NOMO-1 treated with DMSO at 0.1 percent for 48 hours (cell line): ENCODE measurements around the gene LINC00305.

Experiments
- DNase-seq: peaks from one replicate; lab custom pipeline; 2025; ENCODE audit not compliant: unreplicated experiment; lab: John Stamatoyannopoulos, UW

LINC00305 gene

DNA sequence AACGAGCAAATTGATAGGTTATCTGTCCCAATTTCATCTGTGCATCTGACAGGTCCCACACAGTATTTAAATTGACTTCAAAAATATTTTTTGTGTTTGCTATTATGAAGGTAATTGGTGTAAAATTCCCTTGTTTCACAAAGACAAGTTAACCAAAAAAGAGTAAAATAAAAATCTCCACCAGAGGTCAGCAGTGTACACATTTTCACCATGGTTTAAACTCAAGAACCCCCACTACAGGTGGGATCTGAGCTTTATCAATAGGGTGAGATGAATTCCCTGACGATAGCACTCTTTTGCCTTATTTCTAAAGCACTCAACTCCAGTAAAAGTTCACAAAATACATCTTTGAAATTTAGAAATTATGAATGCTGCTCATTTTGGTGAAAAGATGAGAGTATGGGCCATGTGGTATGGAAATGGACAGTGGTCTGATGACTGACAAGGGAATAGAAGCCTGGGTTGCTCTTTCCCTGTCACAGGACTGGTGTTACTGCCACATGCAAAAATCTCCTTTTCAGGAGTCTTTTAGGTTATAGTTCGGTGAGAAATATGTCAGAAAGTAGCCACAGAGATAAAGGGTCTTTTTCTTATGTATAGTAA lies 111.0 kb downstream of the LINC00305 start:
- no peak for DNase-seq

DNA sequence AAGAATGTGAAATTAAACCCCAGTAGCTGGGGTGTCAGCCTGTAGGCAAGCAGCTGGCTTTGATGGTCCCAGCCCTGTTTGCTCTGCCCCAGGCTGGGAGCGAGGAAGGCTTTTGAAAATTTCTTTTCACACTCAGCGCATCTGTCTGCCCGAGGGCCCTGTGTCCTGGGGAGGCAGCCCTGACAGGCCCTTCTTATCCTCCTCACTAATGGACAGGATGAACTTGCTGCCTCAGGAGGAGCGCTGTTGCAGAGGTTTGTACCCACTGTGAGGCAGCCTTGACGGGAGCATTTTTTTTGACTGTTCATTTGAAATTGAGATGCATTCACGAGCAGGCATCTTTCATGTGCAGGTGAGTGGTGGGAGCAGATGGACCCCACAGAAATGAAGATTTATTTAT lies 116.6 kb downstream of the LINC00305 start:
- no peak for DNase-seq

DNA sequence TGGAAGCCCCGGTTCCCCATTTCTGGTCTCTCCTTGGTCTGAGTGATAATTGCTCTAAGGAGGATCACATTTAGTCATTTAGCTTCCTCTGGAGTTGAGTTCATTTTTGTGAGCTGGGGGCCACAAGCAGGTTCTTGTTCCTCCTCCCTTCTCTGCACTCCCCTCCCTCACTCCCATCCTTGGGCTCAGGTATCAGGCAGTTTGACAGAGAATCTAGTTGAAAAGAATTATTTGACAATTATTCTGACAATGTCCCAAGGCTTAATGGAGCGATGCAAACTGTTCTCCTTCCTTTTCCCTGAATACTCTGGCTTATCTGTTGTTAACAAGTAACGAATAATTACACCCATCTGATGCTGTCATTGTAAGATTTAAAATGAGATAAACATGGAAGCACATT lies 117.5 kb downstream of the LINC00305 start:
- no peak for DNase-seq
